Activated CD4-positive, CD25-positive, alpha-beta regulatory T cell treated with anti-CD3 and anti-CD28 coated beads, Interleukin-2, amount 50 U/mL, for 16 hours (primary cell): Measurements from ENCODE around the gene CRISP1.
"Not testable (repeated sequence)": the region's sequence is repeated elsewhere in the genome, so short reads cannot be mapped to it uniquely, and the experiment has no call there.

Experiments
- DNase-seq: peaks from one replicate; pipeline ENCODE4 v3.0.0-alpha.2; 2020; ENCODE audit warnings: low read depth, low spot score

The CRISP1 gene

GRCh38 chr6:49866485-49866943 is at the start of gene CRISP1:
CRISP1 (minus strand) TSS chr6:49866535; CDS start chr6:49857400, 9,135 bp downstream.
- no peak for DNase-seq

DNA sequence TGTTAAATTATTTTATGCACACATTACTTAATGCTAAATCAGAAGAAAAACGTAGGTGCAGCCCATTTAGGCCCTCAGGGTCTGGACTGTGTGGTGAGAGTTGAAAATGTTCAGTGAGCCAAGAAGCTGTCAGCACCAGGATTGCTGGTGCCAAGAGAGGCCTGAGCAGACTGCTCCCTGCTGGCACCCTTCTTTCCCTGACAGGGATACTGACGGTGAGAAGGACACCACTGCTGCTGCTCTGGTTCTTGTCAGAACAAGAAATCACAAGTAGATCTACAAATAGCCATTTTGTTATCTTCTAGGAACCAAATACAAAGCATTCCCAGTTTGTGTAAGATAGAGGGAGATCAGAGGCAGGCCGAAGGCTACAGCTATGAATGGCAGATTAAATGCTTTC is 48.7 kb upstream of the CRISP1 start:
- DNase-seq = no peak

- no peak for DNase-seq
Measured at GRCh38 chr6:49913636-49914375, 47.5 kb upstream of the CRISP1 start.

DNA sequence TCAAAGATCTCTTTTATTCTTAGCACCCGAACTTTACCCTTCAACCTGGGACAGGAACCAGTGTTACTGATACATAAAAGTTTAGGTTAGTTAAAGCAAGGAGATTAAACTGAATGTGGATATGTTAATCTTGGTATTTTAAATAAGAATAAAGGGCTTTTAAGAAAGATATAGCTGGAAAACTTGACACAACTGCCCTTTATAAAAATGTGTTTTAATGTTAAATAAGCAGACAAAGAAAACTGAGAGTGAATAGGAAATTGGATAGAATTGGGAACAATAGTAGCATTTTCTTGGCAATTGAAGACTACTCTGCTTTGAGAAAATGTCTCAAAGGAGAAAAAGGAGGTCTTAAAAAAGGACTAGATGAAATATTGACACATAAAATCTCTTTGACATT is 45.9 kb upstream of the CRISP1 start:
- no peak for DNase-seq

DNA sequence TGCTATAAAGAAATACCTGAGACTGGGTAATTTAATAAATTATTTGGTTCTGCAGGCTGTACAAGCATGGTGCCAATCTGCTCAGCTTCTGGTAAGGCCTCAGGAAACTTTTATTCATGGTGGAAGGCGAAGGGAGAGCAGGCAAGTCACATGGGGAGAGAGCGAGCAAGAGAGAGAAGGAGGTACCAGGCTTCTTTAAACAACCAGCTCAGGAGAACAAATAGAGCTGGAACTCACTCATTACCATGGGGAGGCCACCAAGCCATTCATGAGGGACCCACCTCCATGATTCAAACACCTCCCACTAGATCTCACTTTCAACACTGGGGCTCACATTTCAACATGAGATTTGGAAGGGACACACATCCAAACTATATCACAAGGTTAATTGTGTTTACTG is 44.9 kb upstream of the CRISP1 start:
- no peak for DNase-seq

- no peak for DNase-seq
Measured at GRCh38 chr6:49909563-49909962, 43.2 kb upstream of the CRISP1 start.

- DNase-seq = no peak
Measured at GRCh38 chr6:49906526-49906925, 40.2 kb upstream of the CRISP1 start.

DNA sequence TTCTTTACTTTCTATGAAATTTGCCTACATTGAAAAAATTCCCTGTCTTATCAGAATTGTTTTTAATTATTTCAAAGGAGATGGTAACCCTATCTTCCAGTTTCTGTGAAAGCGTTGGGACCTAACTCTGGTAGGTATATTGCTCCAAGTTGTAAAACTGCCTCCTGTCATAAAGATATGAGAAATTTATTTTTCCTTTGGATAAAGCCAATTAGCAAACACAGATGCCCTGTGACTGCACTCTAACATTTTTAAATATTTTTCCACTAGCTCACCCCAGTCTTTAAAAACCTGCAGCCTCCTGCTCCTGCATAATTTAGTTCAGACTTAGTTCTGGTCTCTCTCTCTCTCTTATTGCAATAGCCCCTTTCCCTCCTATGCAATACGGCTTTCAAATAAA is 39.0 kb upstream of the CRISP1 start:
- DNase-seq = no peak

- DNase-seq = no peak
Measured at GRCh38 chr6:49902856-49903255, 36.5 kb upstream of the CRISP1 start.

GRCh38 chr6:49898904-49899566 is 32.7 kb upstream of the CRISP1 start:
- no peak for DNase-seq

GRCh38 chr6:49895553-49895952 is 29.2 kb upstream of the CRISP1 start:
- DNase-seq = not testable (repeated sequence)

GRCh38 chr6:49892280-49892679 is 25.9 kb upstream of the CRISP1 start:
- no peak for DNase-seq

GRCh38 chr6:49890988-49891387 is 24.7 kb upstream of the CRISP1 start:
- DNase-seq = no peak

GRCh38 chr6:49888742-49889431 is 22.6 kb upstream of the CRISP1 start:
- DNase-seq = no peak

DNA sequence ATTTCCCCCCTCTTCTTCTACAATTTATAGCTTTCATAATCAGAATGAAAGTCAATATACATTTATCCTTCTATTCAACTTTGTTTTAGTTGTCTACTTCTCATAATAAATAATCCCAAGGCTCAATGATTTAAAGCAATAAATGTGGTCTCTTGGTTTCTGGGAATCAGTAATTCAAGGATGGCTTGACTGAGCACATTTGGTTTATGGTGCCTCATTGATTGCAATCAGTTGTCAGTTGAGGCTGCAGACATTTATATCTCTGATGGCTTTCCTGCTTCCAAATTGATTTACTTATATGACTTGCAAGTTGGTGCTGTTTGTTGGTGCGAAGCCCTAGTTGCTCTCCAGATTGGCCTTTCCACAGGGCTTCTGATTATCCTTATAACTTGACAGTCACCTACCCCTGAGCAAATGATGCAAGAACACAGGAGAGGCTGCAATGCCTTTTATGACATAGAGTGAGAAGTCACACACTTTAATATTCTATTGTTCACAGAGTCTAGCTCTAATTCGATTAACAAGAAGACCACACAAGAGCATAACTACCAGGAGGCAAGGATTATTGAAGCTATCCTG is 2.7 kb upstream of the CRISP1 start:
- DNase-seq = no peak

GRCh38 chr6:49856282-49856681 is 10.1 kb downstream of the CRISP1 start:
- no peak for DNase-seq

- no peak for DNase-seq
Measured at GRCh38 chr6:49855221-49855620, 11.1 kb downstream of the CRISP1 start.

GRCh38 chr6:49852975-49853374 is 13.4 kb downstream of the CRISP1 start:
- no peak for DNase-seq

GRCh38 chr6:49849213-49849907 is 17.0 kb downstream of the CRISP1 start:
- no peak for DNase-seq

DNA sequence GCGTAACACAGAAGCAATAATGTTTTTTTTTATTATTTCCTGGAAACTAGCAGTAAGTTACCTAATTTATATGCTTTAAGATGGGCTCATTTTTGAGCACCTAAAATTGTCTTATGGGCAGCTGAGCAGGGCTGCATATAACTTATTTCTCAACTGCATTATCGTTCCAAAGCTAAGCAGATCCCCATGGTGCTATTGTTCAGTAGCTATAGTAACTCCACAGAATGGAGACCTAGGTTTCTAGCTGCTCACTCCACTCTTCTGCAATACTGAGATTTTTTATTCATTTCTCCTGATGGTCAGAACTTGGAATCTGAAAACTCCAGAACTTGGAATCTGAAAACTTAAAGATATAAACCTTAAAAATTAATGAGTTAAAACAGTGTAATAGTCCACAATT is 18.7 kb downstream of the CRISP1 start:
- no peak for DNase-seq

GRCh38 chr6:49847014-49847413 is 19.3 kb downstream of the CRISP1 start:
- no peak for DNase-seq

DNA sequence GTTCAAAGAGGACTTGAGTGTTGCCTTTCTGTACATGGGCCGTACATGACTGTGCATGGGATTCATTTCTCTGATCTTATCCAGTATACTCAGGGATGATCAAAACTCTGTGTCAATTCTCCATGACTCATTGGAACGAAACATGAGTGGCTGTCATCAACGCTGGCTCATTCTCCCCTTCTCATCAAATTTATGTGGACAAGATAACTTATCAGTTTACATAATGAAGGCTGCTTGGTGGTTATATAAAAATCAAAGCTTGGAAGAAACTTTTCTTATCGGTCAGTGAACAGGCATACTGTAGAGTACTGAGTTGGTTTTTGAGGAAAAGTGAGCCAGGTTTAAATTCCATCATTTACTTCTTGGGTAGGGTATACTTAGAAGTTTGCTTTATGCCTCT is 24.9 kb downstream of the CRISP1 start:
- no peak for DNase-seq
